Vagina (tissue), 2 donors: ENCODE results near the gene C10orf90. TPM values are rescaled to one million over a fixed set of nuclear protein-coding genes. Genes with fewer than 3 reads are reported as not detected.

ENCODE experiments used
- DNase-seq, 2 donors: peaks; one replicate each; pipeline ENCODE4 v3.0.0-alpha.2; 2017; ENCODE audit errors: extremely low spot score in 2 of 2
- H3K27ac ChIP-seq: fragments of 200-600 bp; sonication (generic); one replicate; pipeline ENCODE4 v1.5.1; 2019
- H3K27me3 ChIP-seq: fragments of 200-600 bp; sonication (generic); one replicate; pipeline ENCODE4 v1.5.1; 2019
- H3K36me3 ChIP-seq, 2 donors: fragments of 200-600 bp; sonication (generic); one replicate each; pipeline ENCODE4 v1.5.1; 2017 to 2019
- H3K4me1 ChIP-seq: fragments of 200-600 bp; sonication (generic); one replicate; pipeline ENCODE4 v1.5.1; 2019
- H3K4me3 ChIP-seq, 2 donors: fragments of 200-600 bp; sonication (generic); 1 replicate in 1 of 2; 2 replicates in 1 of 2; pipeline ENCODE4 v1.5.1; 2016 to 2019
- H3K9me3 ChIP-seq: fragments of 200-600 bp; sonication (generic); one replicate; pipeline ENCODE4 v1.5.1; 2019
- POLR2A ChIP-seq, 2 donors: fragments of 450-650 bp; IDR thresholded peaks; one replicate each; pipeline ENCODE4 v1.6.1; 2017; ENCODE audit warnings: antibody characterized with exemption in 2 of 2, mild to moderate bottlenecking in 2 of 2, moderate library complexity in 2 of 2
- POLR2AphosphoS5 ChIP-seq, 2 donors: sonication (generic); formaldehyde crosslinking; IDR thresholded peaks; one replicate each; pipeline ENCODE4 v1.9.0; 2017; ENCODE audit warnings: antibody characterized with exemption in 2 of 2, mild to moderate bottlenecking in 2 of 2, low read depth in 1 of 2; ENCODE audit not compliant: insufficient read depth in 1 of 2
- intact Hi-C: fragments of 100-400 bp; cut with DNase I; formaldehyde crosslinking; loops from one replicate; pipeline ENCODE4 v1.15.1; 2023
- total RNA-seq: library from RNA; depleted of rRNA; stranded (reverse); fragments of >200 nt; gene quantifications from one replicate; pipeline ENCODE4 v1.2.3, GENCODE V29; 2016
- TF ChIP-seq, protein P1 (sequence below), 3 experiments: fragments of 450-650 bp in 2 of 3; fragments of 200-600 bp in 1 of 3; sonication (generic) in 1 of 3; IDR thresholded peaks; one replicate each; pipeline ENCODE4 v1.5.1; 2017 to 2019; ENCODE audit warnings: antibody characterized with exemption in 3 of 3, mild to moderate bottlenecking in 2 of 3, moderate library complexity in 2 of 3

C10orf90 gene
- total RNA-seq, 1 donor from 2014 or later, result not detected

DNA sequence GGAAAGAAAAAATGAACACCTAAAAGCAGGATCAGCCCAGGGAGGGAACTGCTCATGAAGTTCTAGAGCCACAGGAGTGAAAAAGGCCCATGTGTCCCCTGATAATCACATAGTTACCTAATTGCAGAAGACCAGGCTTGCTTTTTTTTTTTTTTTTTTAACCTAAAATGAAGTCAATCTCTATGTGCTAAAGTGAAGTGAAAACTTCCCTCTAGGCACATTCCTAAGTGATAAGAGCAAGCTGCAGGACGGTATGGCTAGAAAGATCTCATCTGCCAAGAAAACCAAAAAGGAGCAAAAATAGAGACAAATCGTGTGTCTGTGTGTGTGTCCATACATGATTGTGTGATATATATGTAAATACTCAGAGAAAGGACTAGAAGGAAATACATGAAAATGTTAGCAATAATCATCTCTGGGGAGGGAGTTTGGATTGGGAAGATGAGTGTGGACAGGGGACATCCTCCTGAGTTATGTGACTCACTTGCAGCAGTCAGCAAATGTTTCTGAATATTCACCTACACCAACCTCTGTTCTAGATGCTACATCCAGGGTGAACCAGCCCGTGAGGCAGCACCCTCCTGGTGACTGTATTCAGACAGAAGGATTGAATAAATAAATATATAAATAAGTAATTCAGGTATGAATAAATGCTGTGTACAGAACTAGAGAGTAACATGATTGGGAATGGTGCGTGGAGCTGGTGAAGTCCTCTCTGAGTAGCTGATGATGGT is 76.4 kb downstream of the C10orf90 start:
- H3K27me3 ChIP-seq, result no peaks in the 10 kb centered on the region
- H3K36me3 ChIP-seq, result no peaks in the 10 kb centered on the region
- H3K4me1 ChIP-seq, result no peaks in the 10 kb centered on the region
- no peak for DNase-seq
- intact Hi-C loops, result no loop called here
- H3K4me3 ChIP-seq, result no peak overlapping the region
- H3K9me3 ChIP-seq, result no peaks in the 10 kb centered on the region
- no peak overlapping the region for H3K27ac ChIP-seq
- TF ChIP-seq, protein P1, sequence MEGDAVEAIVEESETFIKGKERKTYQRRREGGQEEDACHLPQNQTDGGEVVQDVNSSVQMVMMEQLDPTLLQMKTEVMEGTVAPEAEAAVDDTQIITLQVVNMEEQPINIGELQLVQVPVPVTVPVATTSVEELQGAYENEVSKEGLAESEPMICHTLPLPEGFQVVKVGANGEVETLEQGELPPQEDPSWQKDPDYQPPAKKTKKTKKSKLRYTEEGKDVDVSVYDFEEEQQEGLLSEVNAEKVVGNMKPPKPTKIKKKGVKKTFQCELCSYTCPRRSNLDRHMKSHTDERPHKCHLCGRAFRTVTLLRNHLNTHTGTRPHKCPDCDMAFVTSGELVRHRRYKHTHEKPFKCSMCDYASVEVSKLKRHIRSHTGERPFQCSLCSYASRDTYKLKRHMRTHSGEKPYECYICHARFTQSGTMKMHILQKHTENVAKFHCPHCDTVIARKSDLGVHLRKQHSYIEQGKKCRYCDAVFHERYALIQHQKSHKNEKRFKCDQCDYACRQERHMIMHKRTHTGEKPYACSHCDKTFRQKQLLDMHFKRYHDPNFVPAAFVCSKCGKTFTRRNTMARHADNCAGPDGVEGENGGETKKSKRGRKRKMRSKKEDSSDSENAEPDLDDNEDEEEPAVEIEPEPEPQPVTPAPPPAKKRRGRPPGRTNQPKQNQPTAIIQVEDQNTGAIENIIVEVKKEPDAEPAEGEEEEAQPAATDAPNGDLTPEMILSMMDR (IDR thresholded peaks at IDR 0.05), result no peak
- no peak for TF ChIP-seq POLR2AphosphoS5 (IDR thresholded peaks at IDR 0.05; ENCODE audit: insufficient read depth in 1 of 2, low read depth in 1 of 2)
- TF ChIP-seq POLR2A (IDR thresholded peaks at IDR 0.05), result no peak

DNA sequence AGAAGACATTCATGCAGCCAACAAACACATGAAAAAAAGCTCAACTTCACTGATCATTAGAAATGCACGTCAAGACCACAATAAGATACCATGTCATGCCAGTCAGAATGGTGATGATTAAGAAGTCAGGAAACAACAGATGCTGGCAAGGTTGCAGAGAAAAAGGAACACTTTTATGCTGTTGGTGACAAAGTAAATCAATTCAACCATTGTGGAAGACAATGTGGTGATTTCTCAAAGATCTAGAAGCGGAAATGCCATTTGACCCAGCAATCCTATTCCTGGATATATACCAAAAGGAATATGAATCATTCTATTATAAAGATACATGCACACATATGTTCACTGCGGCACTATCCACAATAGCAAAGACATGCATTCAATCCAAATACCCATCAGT is 77.6 kb downstream of the C10orf90 start:
- TF ChIP-seq POLR2AphosphoS5 (IDR thresholded peaks at IDR 0.05; ENCODE audit: insufficient read depth in 1 of 2, low read depth in 1 of 2) (no peak), POLR2A (IDR thresholded peaks at IDR 0.05) (no peak)
- TF ChIP-seq, protein P1 (IDR thresholded peaks at IDR 0.05), result no peak
- Histone ChIP-seq H3K27me3 (no peaks in the 10 kb centered on the region), H3K36me3 (no peaks in the 10 kb centered on the region), H3K9me3 (no peaks in the 10 kb centered on the region), H3K4me3 (no peak overlapping the region), H3K27ac (no peak overlapping the region), H3K4me1 (no peaks in the 10 kb centered on the region)
- no peak for DNase-seq
- intact Hi-C loops, result no loop called here

DNA sequence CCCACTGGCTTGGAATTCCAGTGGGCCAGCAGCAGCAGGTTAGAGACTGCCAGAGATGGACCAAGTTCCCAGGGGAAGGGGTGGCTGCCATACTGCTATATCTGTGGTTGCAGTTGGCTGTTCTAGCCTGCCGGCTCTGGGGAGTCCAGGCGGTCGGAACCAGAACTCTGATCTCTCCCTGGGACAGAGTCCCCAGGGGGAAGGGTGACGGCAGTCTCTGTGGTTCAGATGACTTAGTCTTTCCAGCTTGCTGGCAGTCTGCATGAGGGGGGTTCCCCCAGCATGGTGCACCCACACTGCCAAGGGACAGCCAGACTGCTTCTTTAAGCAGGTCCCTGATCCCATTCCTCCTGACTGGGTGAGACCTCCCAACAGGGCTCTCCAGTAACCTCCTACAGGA is 82.5 kb downstream of the C10orf90 start:
- TF ChIP-seq, protein P1 (IDR thresholded peaks at IDR 0.05), result no peak
- TF ChIP-seq POLR2AphosphoS5 (IDR thresholded peaks at IDR 0.05; ENCODE audit: insufficient read depth in 1 of 2, low read depth in 1 of 2), result no peak
- no peak for TF ChIP-seq POLR2A (IDR thresholded peaks at IDR 0.05)
- intact Hi-C loops, result no loop called here
- no peaks in the 10 kb centered on the region for H3K36me3 ChIP-seq
- no peak overlapping the region for H3K4me3 ChIP-seq
- no peaks in the 10 kb centered on the region for H3K4me1 ChIP-seq
- DNase-seq, result no peak
- no peaks in the 10 kb centered on the region for H3K27me3 ChIP-seq
- H3K9me3 ChIP-seq, result no peaks in the 10 kb centered on the region
- no peak overlapping the region for H3K27ac ChIP-seq

DNA sequence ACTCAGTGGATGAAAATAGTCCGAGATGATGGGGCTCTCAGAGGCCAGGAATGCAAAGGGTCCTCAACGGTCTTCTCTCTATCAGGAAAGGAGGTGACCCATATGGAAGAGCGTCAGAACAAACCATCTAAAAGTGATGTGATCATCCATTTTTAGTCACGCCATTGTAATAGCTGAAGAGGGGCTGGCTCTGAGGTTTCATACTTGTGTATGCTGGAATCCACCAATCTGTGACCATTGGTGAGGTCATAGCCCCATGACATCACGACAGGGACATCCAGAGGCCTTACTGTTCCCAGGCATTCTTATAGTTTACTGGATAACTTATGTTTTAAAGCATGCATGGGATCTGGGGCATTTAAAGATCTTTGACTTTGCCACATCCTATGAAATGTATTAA is 83.6 kb downstream of the C10orf90 start:
- Histone ChIP-seq H3K9me3 (no peaks in the 10 kb centered on the region), H3K4me1 (no peaks in the 10 kb centered on the region), H3K4me3 (no peak overlapping the region), H3K36me3 (no peaks in the 10 kb centered on the region), H3K27me3 (no peaks in the 10 kb centered on the region), H3K27ac (no peak overlapping the region)
- TF ChIP-seq POLR2AphosphoS5 (IDR thresholded peaks at IDR 0.05; ENCODE audit: insufficient read depth in 1 of 2, low read depth in 1 of 2) (no peak), POLR2A (IDR thresholded peaks at IDR 0.05) (no peak)
- TF ChIP-seq, protein P1 (IDR thresholded peaks at IDR 0.05), result no peak
- intact Hi-C loops, result no loop called here
- no peak for DNase-seq

DNA sequence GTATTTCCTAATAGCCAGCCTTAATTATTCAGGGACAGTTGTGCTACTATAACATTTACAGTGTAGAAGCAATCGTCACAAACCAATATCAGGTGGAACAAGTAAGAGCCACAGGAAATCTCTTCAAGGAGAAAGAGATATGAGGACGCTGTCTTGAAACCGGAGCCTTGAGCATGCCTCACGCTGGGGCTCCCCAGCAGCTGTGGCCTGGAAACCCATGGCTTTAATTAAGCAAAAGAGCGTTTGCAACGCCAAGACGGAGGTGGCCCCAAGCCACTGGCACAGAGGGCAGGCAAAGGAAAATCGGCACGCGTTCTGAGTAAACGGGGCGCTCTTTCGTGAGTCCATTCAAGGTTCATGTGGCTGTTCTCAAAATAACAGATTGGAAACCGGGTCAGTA is 84.4 kb downstream of the C10orf90 start:
- Histone ChIP-seq H3K4me1 (no peaks in the 10 kb centered on the region), H3K4me3 (no peak overlapping the region), H3K36me3 (no peaks in the 10 kb centered on the region), H3K9me3 (no peaks in the 10 kb centered on the region), H3K27me3 (no peaks in the 10 kb centered on the region), H3K27ac (no peak overlapping the region)
- TF ChIP-seq POLR2A (IDR thresholded peaks at IDR 0.05) (no peak), POLR2AphosphoS5 (IDR thresholded peaks at IDR 0.05; ENCODE audit: insufficient read depth in 1 of 2, low read depth in 1 of 2) (no peak)
- TF ChIP-seq, protein P1 (IDR thresholded peaks at IDR 0.05), result no peak
- DNase-seq, result no peak
- intact Hi-C loops, result no loop called here
